ENCODE measurements around the gene MAPRE2. TPM values are rescaled to one million over a fixed set of nuclear protein-coding genes. Genes with fewer than 3 reads are reported as not detected.

MAPRE2 gene
- total RNA-seq, 1 donor from 2014 or later = 42.6 TPM

DNA sequence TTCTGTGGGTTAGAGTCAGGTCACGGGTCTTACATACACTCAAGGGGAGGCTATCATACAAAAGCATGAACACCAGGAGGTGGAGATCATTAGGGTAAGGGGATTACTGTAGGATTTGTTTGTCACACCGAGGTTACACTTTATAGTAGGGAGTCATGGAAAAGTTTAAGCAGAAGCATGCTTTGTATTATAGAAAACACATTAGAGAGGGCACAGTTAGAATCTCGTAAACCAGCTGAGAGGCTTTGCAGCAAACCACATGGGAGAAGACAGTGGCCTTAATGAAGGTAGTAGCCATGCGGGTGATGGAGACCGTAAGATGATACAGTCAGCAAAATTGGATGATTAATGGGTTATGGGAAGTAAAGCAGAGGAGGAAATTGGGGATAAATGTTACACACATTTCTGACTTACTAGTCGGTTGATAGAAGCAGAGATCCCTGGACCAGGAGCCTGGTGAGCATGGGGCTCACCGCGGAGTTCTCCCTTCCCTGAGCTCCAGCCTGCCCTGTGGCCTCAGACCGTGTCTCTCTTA lies 75.6 kb downstream of the MAPRE2 start:
- intact Hi-C loops (cut with micrococcal nuclease) = no loop called here

DNA sequence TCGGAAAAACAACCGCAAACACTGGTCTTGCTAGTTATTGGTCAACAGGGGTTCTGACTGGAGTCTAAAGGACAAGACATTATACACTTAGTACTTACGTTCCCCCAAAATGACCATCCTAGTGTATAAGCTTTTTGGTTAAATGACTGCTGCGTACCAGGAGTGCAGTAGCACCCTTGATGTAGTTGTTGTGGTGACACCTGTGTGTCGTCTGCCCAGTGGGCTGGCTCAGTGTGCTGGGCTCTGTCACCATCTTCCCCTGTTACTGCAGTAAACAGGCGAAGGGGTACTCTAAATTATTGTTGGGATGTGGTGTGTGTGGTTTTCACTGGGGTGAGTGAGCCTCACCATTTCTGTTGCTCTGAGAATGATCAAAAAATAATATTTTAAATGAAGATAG lies 76.2 kb downstream of the MAPRE2 start:
- intact Hi-C loops (cut with micrococcal nuclease) = no loop called here

DNA sequence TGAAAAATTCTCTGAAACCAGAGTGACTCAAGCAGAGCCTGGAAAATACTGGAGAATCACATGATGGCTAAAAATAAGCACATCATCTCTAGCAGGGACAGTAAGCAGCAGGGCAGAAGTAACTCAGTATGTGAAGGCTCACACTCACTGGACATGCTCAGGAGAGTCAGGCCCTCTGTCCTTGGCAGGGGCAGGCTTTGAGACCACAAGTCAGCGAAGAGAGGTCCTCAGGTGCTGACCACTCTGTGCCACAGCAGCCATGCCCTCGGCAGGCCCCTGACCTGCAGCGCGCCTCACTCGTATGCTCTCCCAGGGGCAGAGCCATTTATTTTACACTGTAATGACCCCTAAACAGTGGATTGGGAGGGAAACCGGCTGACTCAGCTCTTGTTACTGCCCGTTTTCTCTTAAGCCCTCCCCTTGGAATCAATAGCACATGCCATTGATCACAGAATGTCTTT lies 76.8 kb downstream of the MAPRE2 start:
- intact Hi-C loops (cut with micrococcal nuclease) = no loop called here

DNA sequence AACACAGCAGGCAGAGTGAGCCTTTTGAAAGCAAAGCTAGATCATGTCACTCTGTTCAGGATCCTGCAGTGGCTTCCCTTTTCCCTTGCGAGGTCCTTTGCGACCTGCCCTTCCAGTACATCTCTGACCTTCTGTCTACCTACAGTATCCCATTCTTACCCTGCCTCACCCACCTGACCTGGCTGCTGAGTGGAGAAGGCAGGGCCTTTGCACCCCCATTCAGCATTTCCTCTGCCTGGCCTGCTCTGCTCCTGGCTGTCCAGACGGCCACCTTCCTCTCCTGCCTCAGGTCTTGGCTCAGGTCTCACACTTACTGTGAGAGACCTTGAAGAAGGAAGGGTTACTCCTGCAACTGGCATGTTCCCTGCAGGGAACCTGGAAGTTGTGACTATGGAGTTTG lies 77.4 kb downstream of the MAPRE2 start:
- intact Hi-C loops (cut with micrococcal nuclease) = no loop called here

DNA sequence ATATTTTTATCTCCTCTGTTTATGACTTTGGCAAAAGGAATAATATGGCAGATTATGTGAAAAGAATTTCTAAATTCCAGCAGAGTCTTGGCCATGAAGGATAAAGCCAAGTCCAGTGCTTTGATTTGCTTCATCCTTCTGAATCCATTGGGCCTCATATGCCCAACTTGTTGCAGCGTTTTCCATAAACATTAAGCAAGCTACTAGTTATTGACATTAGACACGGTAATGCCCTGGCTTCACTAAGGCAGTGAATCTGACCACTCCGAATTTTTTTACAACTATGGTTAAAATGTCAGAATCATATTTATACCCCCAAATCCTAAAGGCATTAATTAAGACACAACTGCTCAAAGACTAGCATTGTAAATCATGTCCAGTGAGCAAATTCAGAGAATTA lies 79.8 kb downstream of the MAPRE2 start:
- intact Hi-C loops (cut with micrococcal nuclease) = no loop called here

DNA sequence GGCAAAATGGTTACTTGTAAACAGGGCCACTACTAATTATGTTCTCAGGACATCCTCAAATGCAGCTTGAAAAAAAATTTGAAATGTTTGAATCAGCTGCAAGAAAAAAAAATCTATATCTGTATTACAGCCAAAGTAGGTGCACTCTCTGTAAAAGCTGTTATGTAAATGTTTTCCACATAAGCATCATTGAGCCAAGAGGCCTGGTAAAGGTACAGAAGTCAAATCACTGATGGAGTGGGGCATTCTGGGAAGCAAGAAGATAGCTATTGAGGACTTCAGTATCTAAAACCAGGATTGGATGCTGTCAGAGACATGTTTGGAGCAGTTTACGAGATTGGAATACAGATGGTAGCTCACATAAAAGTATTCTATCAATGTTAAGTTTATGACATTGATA lies 80.3 kb downstream of the MAPRE2 start:
- intact Hi-C loops (cut with micrococcal nuclease) = no loop called here

DNA sequence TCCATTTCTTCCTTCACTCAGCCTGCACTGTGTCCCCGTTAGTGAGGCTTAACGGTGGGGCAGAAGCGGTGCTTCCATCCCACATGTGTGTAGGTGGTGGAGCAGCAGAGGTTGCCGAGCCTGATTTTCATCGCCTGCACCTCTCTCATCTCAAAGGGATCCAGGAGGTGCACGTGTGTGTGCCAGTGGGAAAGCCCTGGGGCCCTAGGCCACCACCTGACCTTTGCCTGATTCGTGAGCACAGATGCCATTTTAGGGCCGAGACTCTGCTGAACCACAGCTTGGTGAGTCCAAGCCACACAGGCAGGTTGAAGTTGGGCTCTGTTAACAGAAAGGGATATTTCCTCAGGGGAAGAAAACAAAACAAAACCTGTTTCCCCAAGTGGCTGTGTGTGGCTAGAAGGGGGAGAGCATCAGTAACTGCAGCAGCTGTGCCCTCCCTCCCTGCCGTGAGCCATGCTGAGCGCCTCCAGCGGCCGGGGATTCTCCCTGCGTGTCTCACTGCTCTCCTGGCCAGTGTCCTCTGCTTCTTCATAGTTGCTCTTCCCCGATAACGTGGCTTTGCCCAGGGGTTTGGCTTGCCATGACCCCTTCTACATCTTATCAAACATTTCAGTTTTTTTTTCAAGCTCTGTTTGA lies 81.5 kb downstream of the MAPRE2 start:
- intact Hi-C loops (cut with micrococcal nuclease) = no loop called here

DNA sequence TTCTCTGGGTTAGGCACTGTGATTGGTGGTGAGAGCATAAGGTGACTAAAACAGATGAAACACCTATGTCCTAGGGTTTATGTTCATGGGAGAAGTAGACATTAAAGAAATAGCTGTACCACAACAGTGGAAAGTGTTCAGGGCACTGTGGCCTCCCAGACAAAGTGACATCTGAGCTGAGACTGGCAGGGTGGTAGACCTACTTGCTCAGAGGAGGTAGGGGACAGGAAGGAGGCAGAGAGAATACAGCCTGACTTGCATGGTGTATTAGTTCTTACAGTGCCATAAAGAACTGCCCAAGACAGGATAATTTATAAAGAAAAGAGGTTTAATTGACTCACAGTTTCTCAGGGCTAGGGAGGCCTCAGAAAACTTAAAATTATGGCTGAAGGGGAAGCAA lies 82.6 kb downstream of the MAPRE2 start:
- intact Hi-C loops (cut with micrococcal nuclease) = no loop called here

DNA sequence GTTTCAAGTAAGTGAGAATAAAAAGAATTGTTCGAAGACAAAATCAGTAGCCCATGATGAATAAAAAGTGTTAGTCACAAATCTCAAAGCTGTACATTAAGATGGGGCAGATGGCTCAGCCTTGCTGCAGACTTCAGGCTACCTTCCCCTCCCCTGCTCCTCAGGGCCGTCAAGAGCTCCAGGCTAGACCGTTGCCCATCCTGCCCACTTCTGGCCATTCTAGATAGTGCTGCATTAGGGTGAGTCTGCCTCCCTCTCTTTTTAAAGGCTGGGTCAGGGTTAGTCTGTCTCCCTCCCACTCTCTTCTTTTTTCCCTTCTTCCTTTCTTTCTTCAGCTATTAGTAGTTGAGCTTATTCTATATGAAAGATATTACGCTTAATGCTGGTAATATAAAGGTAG lies 86.0 kb downstream of the MAPRE2 start:
- intact Hi-C loops (cut with micrococcal nuclease) = no loop called here

DNA sequence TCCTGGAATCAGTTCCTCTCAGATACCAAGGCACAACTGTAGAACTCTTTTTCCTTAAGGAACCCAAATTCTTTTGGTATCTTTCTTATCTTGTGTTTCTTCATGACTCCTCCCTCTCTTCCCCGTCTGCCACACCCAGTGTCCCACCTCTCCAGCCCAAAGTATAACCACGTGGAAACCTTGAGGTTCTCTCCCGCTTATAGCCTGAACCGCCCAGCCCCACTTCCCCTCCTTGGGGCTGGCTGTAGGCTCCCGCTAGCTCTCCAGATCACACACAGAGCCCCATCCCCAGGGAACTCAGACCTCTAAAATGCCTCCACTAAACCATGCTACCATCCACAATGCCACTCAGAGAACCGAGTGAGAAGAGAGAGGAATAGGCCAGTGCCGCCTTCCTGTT lies 87.5 kb downstream of the MAPRE2 start:
- intact Hi-C loops (cut with micrococcal nuclease) = no loop called here

DNA sequence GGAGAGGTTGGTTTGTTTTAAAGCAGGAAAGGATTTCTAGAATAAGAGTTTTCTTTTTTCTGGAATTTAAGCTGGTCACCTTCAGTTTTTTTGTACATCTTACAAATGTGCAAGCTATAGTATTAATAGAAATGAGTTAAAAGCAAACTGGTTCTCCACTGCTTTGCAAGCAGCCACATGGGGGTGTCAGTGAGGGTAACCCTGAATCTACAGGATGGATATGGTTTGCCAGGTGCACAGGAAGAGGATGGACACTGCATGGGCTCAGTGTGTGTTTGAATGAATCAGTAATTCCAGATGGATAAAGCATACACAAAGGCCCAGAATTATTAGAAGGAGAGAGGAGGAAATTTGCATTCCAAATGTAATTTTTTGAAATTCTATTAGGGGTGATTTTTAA lies 89.0 kb downstream of the MAPRE2 start:
- intact Hi-C loops (cut with micrococcal nuclease) = no loop called here

DNA sequence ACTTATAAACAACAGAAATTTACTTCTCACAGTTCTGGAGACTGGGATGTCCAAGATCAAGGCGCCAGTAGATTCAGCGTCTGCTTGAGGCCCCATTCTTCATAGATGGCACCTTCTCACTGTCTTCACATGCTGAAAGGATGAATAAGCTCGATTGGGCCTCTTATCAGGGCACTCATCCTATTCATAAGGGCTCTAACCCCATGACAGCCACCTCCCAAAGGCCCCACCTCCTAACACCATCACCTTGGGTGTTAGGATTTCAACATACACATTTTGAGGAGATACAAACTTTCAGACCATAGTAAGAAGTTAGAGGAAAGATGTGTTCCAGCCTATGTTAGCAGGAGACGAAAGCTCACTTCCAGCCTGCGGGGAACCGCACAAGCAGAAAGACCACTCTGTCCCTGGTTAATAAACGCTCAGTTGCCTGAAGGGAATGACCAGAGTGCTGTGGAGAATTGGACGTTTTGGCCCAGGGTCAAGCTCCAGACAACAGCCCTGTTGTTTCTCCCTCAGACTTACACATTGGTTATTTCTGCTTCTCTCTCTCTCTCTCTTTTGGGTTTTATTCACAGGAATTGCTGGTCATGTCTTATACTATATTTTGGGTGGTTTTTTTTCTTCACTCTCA lies 90.3 kb downstream of the MAPRE2 start:
- intact Hi-C loops (cut with micrococcal nuclease) = no loop called here

DNA sequence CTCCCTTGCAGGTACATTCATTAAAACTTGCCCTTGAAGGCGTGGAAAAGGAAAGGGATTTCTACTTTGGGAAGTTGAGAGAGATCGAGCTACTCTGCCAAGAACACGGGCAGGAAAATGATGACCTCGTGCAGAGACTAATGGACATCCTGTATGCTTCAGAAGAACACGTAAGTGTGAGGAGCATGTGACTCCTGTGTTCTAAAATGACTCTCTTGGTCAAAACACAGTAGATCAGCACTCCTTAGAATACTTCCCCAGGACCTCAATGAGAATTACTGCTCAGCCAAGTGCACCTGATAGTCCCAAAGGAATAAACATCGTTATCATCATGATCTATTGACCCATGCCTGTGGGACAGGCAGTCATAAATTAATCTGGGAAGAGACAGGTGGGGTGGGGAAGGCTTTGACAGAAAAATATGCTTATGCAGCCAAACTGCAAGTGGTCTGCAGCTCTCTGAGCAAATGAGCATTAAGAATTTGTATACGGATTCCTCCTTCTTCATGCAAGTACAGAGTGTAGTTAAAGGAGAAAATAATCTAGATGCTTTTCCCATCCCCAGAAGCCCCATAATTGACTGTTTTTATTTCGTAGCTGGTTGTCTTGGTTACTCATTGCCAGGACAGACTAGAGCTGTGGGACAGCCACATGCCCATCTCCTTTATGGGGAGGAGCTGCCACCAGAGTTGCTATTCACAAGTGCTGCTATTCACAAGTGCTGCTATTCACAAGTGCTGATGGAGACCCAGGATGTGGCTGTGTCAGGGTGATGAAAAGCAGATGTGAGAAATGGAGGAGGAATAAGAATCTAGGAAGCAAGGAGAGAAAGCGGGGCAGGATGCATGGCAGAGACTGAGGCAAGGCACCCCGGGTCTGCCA lies 91.0 kb downstream of the MAPRE2 start:
- intact Hi-C loops (cut with micrococcal nuclease) = no loop called here

DNA sequence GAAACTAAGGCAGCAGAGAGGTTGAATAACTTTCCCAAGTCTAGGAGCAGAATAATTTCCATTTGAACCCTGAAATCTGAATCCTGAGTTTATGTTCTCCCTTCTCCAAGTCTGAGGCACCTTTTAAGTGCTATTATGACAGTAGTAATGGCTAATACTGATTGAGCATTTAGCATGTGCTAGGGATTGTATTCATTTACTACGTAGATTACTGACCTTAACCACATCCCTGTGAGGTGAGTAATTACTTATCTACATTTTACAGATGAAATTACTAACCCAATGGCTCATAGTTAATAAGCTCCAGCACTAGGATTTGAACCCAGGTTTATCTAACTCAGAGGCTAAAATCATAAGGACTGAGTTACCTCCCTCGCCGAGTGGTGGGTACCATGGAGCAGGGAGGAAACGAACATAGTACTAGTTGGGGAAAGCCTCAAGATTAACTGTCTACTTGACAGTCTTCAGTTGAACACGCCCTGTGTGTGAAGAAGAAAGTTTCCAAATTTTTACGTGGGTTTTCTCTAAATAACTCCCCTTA lies 93.0 kb downstream of the MAPRE2 start:
- intact Hi-C loops (cut with micrococcal nuclease) = no loop called here

DNA sequence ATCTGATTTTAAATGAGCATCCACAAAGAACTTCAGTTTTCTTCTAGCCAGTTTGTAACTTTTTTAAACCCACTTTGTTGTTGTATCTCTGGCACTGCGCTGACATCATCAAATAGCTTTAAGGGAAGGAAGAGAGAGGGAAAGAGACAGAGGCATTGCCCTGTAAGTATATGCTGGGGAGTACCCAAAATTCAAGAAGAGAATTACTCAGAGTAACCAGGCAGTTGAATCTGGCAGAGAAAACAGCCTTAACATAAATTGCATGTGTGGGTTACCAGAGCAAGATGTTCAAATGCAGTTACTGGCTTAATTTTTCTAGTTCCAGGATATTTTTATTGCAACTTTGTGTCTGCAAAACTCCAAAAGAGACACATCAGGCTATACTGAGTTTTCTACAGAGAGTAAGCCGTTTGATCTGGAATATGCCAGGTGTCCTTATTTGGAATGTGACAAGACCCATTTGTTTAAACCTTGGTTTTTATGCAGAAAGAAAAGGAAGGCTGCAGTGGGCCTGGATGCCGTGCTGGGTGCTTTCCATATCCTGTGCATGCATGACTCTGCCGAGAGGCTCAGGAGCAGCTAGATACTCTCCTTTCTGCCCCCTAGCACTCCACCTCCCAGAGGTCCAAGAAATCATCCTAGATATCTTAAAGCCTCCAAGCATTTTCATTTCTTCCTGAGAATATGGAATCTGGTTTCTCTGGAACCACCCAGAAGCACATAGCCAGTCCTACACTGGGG lies 93.7 kb downstream of the MAPRE2 start:
- intact Hi-C loops (cut with micrococcal nuclease) = no loop called here

DNA sequence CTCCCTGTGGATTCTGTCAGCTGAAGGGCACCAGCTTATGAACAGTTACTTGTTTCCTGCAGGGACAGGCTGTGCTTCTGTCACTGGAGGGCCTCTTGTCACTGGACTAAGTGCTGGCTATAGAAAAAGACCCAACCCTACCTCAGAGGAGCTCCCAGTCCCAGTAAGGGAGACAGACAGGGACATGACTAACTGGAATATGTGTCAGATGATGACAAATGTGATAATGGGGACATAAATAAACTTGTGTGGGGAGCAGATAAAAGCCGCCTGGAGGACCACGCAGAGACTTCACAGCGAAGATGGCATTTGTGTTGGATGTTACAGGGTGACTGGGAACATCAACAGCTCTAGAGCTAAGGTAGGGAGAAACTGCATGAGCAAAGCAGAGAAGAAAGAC lies 95.0 kb downstream of the MAPRE2 start:
- intact Hi-C loops (cut with micrococcal nuclease) = no loop called here

DNA sequence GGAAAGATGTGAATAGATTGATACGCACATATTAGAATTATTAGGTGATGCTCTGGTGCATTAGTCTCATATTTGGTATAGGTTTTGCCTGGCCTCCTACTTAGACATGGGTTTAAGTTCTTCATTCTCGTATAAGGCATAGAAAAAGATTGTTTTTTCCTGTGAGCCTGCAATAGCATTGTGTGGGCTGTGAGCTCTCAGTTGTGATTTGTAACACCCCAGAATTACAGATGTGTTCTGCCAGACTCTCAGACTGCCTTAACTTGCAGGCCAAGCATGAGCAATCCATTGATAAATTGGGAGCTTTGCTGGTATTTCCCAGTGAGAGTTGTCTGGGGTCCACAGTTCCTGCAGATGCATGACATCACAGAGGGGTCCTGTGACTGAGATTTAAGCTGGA lies 95.7 kb downstream of the MAPRE2 start:
- intact Hi-C loops (cut with micrococcal nuclease) = no loop called here

DNA sequence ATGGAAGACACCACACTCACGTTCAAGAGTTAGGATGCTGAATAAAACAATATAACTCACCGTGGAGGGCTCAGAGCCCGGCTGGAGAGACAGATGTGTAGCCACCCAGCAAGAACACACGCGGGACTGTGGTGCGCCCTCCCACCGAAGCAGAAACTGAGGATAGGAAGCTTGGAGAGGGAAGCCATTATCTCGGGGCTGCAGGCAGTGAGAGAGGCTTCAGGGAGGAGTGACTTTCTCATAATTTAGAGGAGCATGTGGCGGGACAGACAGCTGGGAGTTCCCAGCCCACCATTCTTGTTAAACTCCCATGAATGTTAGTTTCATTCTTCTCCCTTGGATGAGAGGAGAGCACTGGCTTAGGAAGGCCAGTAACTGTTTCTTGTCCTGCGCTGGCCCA lies 96.4 kb downstream of the MAPRE2 start:
- intact Hi-C loops (cut with micrococcal nuclease) = no loop called here

DNA sequence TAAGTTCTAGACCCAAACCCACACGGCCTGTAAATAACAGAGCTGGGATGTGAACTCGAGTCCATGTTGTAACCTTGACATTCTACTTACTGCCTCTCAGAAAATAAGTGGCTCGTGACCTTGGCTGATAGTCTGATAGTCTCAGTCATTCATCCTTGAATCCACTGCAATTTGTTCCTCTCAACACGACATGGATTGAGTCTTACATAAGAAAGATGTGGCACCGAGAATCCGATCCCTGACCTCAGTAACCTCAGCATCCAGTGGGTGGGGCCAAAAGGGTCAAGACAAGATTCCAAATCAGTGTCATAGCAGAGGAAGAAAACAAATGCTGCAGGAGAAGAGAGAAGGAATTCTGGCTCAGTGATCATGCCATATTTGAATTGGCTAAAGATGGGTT lies 97.6 kb downstream of the MAPRE2 start:
- intact Hi-C loops (cut with micrococcal nuclease) = no loop called here

DNA sequence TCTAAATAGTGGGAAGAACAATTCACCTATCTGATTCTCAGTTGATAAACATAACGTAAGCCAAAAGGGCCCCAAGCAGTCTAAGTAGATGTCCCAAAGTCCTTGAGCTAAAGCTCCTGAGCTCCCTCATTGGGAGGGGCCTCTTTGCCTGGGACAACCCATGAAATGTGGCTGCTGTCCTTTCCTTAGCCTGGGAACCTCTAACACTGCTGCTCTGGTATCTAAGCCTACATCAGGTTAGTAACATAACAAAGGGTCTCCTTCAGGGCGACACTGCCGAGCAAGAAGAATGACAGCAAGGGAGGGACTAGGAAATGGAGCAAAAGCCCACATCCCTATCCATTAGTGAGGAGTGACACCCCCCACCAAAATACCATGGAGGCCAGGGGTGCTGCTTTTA lies 98.3 kb downstream of the MAPRE2 start:
- intact Hi-C loops (cut with micrococcal nuclease) = no loop called here

DNA sequence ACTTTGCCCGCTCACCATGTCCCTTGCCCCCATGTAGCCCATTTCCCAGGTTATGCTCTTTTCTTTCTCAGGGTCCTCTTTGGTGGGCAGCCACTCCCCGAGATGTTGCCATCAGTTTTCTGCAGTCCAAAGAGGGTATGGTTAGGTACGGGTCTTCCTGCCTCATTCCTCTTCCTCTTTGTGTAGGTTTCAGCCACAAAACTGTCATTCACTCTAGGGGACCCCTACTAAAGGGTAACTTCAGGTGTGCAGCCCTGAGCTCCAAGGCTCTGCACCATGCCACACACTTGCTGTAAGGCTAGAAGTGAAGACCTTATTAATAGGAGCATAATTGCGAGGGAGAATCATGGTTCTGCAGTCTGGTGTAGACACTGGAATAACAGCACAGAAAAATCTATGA lies 99.9 kb downstream of the MAPRE2 start:
- intact Hi-C loops (cut with micrococcal nuclease) = no loop called here

All from T-helper 1 cell treated with Interleukin-12 subunit alpha and Interleukin-12 subunit beta and Interleukin-4 antibody, amounts not matched to agents 30 ng/mL and 1 ng/mL, for 36 hours (primary cell).